ENCODE measurements around the gene PRKAA2.
A peak's percentile ranks its signal among the peaks of the same experiment; 100 is the strongest.

PRKAA2 gene

DNA sequence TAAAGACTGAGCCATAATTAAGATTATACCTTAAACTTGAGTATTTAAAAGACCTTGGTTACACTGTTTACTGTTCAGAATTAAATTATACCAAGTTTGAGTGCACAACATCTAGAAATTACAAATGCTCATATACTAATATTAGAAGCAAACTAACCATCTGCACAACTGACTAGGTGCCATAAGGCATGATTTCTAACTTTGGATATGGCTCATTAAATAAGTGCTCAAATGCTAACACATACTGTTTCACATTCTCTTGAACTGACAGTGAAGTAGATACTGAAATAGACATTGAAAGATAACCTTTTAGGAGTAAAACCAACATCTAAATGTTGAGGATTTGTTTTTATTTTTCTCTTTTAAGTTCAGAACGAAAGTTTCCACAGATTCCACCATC is 74.1 kb downstream of the PRKAA2 start:
- TF ChIP-seq, protein P1, sequence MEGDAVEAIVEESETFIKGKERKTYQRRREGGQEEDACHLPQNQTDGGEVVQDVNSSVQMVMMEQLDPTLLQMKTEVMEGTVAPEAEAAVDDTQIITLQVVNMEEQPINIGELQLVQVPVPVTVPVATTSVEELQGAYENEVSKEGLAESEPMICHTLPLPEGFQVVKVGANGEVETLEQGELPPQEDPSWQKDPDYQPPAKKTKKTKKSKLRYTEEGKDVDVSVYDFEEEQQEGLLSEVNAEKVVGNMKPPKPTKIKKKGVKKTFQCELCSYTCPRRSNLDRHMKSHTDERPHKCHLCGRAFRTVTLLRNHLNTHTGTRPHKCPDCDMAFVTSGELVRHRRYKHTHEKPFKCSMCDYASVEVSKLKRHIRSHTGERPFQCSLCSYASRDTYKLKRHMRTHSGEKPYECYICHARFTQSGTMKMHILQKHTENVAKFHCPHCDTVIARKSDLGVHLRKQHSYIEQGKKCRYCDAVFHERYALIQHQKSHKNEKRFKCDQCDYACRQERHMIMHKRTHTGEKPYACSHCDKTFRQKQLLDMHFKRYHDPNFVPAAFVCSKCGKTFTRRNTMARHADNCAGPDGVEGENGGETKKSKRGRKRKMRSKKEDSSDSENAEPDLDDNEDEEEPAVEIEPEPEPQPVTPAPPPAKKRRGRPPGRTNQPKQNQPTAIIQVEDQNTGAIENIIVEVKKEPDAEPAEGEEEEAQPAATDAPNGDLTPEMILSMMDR (conservative IDR thresholded peaks at IDR 0.05; ENCODE audit: low read depth, low read length) = no peak
- Histone ChIP-seq H3K4me1 (ENCODE audit: low read depth, poor library complexity, severe bottlenecking) (no peaks in the 10 kb centered on the region), H2AFZ (ENCODE audit: low read depth) (no peak overlapping the region), H3K36me3 (ENCODE audit: insufficient read depth) (no peaks in the 10 kb centered on the region), H3K79me2 (ENCODE audit: insufficient read depth, low read depth) (no peaks in the 10 kb centered on the region), H3K27me3 (ENCODE audit: insufficient read depth, low read depth) (no peaks in the 10 kb centered on the region), H4K20me1 (ENCODE audit: insufficient read depth) (no peaks in the 10 kb centered on the region), H3K4me2 (no peak overlapping the region), H3K27ac (no peak overlapping the region), H3K4me3 (IDR thresholded peaks at IDR 0.05; ENCODE audit: insufficient read depth, low read depth, low read length) (no peak overlapping the region), H3K9ac (no peak overlapping the region)

DNA sequence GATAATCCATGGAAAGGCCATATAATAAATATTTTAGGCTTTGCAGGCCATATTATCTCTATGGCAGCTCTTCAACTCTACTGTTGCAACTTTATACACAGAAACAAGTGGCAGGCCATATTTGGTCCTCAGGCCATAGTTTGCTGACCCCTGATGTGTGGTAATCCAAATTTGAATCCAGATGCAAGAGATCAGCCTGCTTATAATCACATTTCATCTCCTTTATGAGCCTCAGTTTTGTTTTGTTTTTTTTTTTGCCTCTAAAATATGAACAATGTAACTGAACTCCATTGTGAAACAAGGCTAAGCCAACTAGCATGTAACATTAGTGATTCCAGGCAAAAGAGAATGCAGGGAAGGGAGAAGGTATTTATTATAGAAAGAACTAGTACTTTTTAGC is 81.6 kb downstream of the PRKAA2 start:
- H3K27ac ChIP-seq = no peak overlapping the region
- H3K9ac ChIP-seq = no peak overlapping the region
- H3K4me3 ChIP-seq (IDR thresholded peaks at IDR 0.05; ENCODE audit: insufficient read depth, low read depth, low read length) = no peak overlapping the region
- TF ChIP-seq, protein P1 (conservative IDR thresholded peaks at IDR 0.05; ENCODE audit: low read depth, low read length) = no peak
- H3K4me2 ChIP-seq = no peak overlapping the region
- H3K79me2 ChIP-seq (ENCODE audit: insufficient read depth, low read depth) = no peaks in the 10 kb centered on the region
- no peaks in the 10 kb centered on the region for H3K36me3 ChIP-seq (ENCODE audit: insufficient read depth)
- H3K4me1 ChIP-seq (ENCODE audit: low read depth, poor library complexity, severe bottlenecking) = peaks cover 24% of the 10 kb centered on the region
- H2AFZ ChIP-seq (ENCODE audit: low read depth) = no peak overlapping the region
- no peaks in the 10 kb centered on the region for H3K27me3 ChIP-seq (ENCODE audit: insufficient read depth, low read depth)
- no peaks in the 10 kb centered on the region for H4K20me1 ChIP-seq (ENCODE audit: insufficient read depth)

DNA sequence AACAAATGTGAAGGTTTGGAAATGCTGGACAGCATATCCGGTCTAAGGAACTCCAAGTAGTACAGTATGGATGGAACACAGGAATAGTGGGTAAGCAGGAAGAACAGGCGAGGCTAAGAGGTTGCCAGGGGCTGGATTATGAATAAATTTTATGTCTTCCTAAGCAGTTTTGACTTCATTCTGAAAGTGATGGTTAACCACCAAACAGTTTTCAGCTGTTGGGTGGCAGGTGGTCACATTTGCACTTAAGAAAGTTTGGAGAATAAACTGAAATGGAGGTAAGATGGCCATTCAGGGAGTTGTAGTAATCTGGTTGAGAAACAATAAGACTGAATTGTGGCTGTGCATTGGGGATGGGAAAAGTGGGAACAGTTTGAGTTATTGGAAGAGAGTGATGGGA is 83.8 kb downstream of the PRKAA2 start:
- no peak overlapping the region for H3K4me3 ChIP-seq (IDR thresholded peaks at IDR 0.05; ENCODE audit: insufficient read depth, low read depth, low read length)
- no peak overlapping the region; the same call in 1 of the 2 replicates for H3K27ac ChIP-seq
- no peaks in the 10 kb centered on the region for H3K79me2 ChIP-seq (ENCODE audit: insufficient read depth, low read depth)
- TF ChIP-seq, protein P1 (conservative IDR thresholded peaks at IDR 0.05; ENCODE audit: low read depth, low read length) = no peak
- no peaks in the 10 kb centered on the region for H4K20me1 ChIP-seq (ENCODE audit: insufficient read depth)
- H3K9ac ChIP-seq = no peak overlapping the region
- peak overlapping the region; percentile 50 for H3K4me2 ChIP-seq
- no peaks in the 10 kb centered on the region for H3K27me3 ChIP-seq (ENCODE audit: insufficient read depth, low read depth)
- no peaks in the 10 kb centered on the region for H3K36me3 ChIP-seq (ENCODE audit: insufficient read depth)
- peaks cover 24% of the 10 kb centered on the region for H3K4me1 ChIP-seq (ENCODE audit: low read depth, poor library complexity, severe bottlenecking)
- H2AFZ ChIP-seq (ENCODE audit: low read depth) = no peak overlapping the region

DNA sequence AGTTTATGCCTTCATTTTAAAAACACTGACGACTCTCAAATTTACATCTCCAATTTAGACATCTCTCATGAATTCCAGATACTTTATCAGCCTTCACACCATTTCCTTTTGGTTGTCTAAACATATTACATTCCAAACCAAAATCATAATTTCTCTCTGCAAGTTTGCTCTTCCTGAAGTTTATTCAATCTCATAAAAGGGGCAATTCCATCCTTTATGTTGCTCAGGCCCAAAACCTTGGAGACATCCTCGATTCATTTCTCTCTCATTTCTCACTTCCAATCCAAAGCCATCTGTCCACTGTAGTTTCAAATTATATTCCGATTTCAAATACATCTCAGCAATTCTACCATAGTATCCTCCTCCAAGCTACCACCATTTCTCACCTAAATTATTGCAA is 100.1 kb downstream of the PRKAA2 start:
- H3K27me3 ChIP-seq (ENCODE audit: insufficient read depth, low read depth) = no peaks in the 10 kb centered on the region
- H3K36me3 ChIP-seq (ENCODE audit: insufficient read depth) = no peaks in the 10 kb centered on the region
- H3K4me1 ChIP-seq (ENCODE audit: low read depth, poor library complexity, severe bottlenecking) = no peaks in the 10 kb centered on the region
- no peak overlapping the region for H3K4me2 ChIP-seq
- H2AFZ ChIP-seq (ENCODE audit: low read depth) = no peak overlapping the region
- no peaks in the 10 kb centered on the region for H3K79me2 ChIP-seq (ENCODE audit: insufficient read depth, low read depth)
- no peaks in the 10 kb centered on the region for H4K20me1 ChIP-seq (ENCODE audit: insufficient read depth)
- no peak overlapping the region for H3K27ac ChIP-seq
- H3K9ac ChIP-seq = no peak overlapping the region
- no peak overlapping the region for H3K4me3 ChIP-seq (IDR thresholded peaks at IDR 0.05; ENCODE audit: insufficient read depth, low read depth, low read length)
- TF ChIP-seq, protein P1 (conservative IDR thresholded peaks at IDR 0.05; ENCODE audit: low read depth, low read length) = no peak

Measured in KMS-11 (cell line).